Measurements from ENCODE around the gene ZNF69. TPM values are rescaled to one million over a fixed set of nuclear protein-coding genes. Genes with fewer than 3 reads are reported as not detected.

The ZNF69 gene
- total and polyA plus RNA-seq, 2 of the 13 experiments (the other 11 are each of a cell fraction or from before 2014, with no cell fraction given), result 9.6 to 21.0 TPM

GRCh38 chr19:11924886-11925650 lies 37.5 kb downstream of the ZNF69 start, which contains the start of gene ZNF700 (continued):
- TF ChIP-seq ZBED4 (CRISPR knock-in tag; IDR thresholded peaks at IDR 0.05; ENCODE audit: borderline replicate concordance), result peak; percentile 32; the same call in 1 of the 2 replicates
- TF ChIP-seq ZNF772 (CRISPR knock-in tag; IDR thresholded peaks at IDR 0.05), result peak; percentile 65
- no peak for TF ChIP-seq HOXA9 (CRISPR knock-in tag; IDR thresholded peaks at IDR 0.05; ENCODE audit: borderline replicate concordance)
- TF ChIP-seq, protein P1, sequence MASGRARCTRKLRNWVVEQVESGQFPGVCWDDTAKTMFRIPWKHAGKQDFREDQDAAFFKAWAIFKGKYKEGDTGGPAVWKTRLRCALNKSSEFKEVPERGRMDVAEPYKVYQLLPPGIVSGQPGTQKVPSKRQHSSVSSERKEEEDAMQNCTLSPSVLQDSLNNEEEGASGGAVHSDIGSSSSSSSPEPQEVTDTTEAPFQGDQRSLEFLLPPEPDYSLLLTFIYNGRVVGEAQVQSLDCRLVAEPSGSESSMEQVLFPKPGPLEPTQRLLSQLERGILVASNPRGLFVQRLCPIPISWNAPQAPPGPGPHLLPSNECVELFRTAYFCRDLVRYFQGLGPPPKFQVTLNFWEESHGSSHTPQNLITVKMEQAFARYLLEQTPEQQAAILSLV (CRISPR knock-in tag; IDR thresholded peaks at IDR 0.05; ENCODE audit: borderline replicate concordance), result peak; percentile 47; the same call in 1 of the 2 replicates
- no peak for TF ChIP-seq ZNF264 (CRISPR knock-in tag; IDR thresholded peaks at IDR 0.05)
- TF ChIP-seq ZNF180 (CRISPR knock-in tag; IDR thresholded peaks at IDR 0.05; ENCODE audit: borderline replicate concordance, low read depth), result no peak
- peak; percentile 2 for TF ChIP-seq ZNF224 (CRISPR knock-in tag; IDR thresholded peaks at IDR 0.05)
- no peak for TF ChIP-seq SETDB1 (CRISPR knock-in tag; IDR thresholded peaks at IDR 0.05; ENCODE audit: borderline replicate concordance)
- TF ChIP-seq GATA4 (IDR thresholded peaks at IDR 0.05; ENCODE audit: borderline replicate concordance, low read depth), result peak; percentile 64
- TF ChIP-seq ZNF768 (CRISPR knock-in tag; IDR thresholded peaks at IDR 0.05), result peak; percentile 66; the same call in 1 of the 2 replicates
- TF ChIP-seq ARHGAP35 (CRISPR knock-in tag; IDR thresholded peaks at IDR 0.05; ENCODE audit: borderline replicate concordance), result 0 out of 2 replicates have a peak, but pooled peaks have one; percentile 54
- TF ChIP-seq, protein P2, sequence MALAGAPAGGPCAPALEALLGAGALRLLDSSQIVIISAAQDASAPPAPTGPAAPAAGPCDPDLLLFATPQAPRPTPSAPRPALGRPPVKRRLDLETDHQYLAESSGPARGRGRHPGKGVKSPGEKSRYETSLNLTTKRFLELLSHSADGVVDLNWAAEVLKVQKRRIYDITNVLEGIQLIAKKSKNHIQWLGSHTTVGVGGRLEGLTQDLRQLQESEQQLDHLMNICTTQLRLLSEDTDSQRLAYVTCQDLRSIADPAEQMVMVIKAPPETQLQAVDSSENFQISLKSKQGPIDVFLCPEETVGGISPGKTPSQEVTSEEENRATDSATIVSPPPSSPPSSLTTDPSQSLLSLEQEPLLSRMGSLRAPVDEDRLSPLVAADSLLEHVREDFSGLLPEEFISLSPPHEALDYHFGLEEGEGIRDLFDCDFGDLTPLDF (CRISPR knock-in tag; IDR thresholded peaks at IDR 0.05), result no peak; the same call in 1 of the 2 replicates
- 0 out of 2 replicates have a peak, but pooled peaks have one; percentile 52 for TF ChIP-seq ISX (CRISPR knock-in tag; conservative IDR thresholded peaks at IDR 0.05)
- TF ChIP-seq SIX4 (CRISPR knock-in tag; IDR thresholded peaks at IDR 0.05), result peak; percentile 5; the same call in 1 of the 2 replicates
- TF ChIP-seq BCL3 (CRISPR knock-in tag; IDR thresholded peaks at IDR 0.05), result peak; percentile 55; the same call in 1 of the 2 replicates
- no peak for TF ChIP-seq MAFG (CRISPR knock-in tag; IDR thresholded peaks at IDR 0.05)
- peak; percentile 75 for TF ChIP-seq ZHX1 (CRISPR knock-in tag; IDR thresholded peaks at IDR 0.05; ENCODE audit: low read depth)
